Measurements from ENCODE around the gene DNASE2. TPM values are rescaled to one million over a fixed set of nuclear protein-coding genes. Genes with fewer than 3 reads are reported as not detected.

The DNASE2 gene
- total RNA-seq, 1 experiment from 2014 or later: 35.7 TPM

DNA sequence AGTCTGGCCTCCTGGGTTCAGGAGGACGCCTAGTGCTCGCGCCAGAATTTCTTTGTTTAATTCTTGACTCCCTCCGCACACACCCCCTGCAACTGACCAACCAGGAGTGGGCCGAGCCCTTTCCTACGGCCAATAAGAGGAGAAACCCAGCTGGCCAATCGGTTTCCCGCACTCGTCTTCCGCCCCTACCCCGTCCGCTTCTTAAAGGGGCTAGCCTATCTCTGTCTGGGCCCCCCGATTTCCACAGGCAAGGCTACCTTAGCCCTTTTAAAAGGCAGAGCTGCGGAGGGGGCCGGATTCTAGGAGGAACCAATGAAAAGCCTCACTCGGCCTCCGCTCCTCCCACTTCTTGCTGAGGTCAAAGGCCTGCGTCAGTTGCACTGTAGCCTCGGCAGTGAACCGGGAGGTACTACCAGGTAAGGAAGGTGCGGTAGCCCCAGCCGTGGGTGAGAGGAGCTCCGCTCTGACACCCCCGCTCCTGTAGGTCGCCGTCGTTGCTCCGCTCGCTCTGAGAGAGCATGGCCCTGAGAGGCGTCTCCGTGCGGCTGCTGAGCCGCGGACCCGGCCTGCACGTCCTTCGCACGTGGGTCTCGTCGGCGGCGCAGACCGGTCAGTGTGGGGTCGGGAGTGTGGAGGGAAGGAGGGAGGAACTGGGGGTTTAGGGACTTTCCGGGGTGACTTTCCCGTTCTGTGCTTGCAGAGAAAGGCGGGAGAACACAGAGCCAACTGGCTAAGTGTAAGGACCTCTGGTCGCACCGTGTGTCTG, 9.7 kb upstream of the DNASE2 start, which contains the start of gene GCDH (continued):
- TF ChIP-seq, protein P1, sequence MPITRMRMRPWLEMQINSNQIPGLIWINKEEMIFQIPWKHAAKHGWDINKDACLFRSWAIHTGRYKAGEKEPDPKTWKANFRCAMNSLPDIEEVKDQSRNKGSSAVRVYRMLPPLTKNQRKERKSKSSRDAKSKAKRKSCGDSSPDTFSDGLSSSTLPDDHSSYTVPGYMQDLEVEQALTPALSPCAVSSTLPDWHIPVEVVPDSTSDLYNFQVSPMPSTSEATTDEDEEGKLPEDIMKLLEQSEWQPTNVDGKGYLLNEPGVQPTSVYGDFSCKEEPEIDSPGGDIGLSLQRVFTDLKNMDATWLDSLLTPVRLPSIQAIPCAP (CRISPR knock-in tag; IDR thresholded peaks at IDR 0.05): no peak; the same call in 1 of the 2 replicates
- TF ChIP-seq ZNF232 (CRISPR knock-in tag; IDR thresholded peaks at IDR 0.05): 0 out of 2 replicates have a peak, but pooled peaks have one; percentile 27
- no peak for TF ChIP-seq FOXJ3 (CRISPR knock-in tag; IDR thresholded peaks at IDR 0.05; ENCODE audit: borderline replicate concordance)
- no peak for TF ChIP-seq ZNF121 (CRISPR knock-in tag; IDR thresholded peaks at IDR 0.05)
- TF ChIP-seq TP53 (CRISPR knock-in tag; IDR thresholded peaks at IDR 0.05): no peak
- no peak for TF ChIP-seq FOXP1 (CRISPR knock-in tag; IDR thresholded peaks at IDR 0.05; ENCODE audit: borderline replicate concordance)
- TF ChIP-seq ZNF263 (CRISPR knock-in tag; IDR thresholded peaks at IDR 0.05; ENCODE audit: low read depth): no peak
- peak; percentile 98 for TF ChIP-seq SP1 (CRISPR knock-in tag; conservative IDR thresholded peaks at IDR 0.05)
- TF ChIP-seq, protein P2, sequence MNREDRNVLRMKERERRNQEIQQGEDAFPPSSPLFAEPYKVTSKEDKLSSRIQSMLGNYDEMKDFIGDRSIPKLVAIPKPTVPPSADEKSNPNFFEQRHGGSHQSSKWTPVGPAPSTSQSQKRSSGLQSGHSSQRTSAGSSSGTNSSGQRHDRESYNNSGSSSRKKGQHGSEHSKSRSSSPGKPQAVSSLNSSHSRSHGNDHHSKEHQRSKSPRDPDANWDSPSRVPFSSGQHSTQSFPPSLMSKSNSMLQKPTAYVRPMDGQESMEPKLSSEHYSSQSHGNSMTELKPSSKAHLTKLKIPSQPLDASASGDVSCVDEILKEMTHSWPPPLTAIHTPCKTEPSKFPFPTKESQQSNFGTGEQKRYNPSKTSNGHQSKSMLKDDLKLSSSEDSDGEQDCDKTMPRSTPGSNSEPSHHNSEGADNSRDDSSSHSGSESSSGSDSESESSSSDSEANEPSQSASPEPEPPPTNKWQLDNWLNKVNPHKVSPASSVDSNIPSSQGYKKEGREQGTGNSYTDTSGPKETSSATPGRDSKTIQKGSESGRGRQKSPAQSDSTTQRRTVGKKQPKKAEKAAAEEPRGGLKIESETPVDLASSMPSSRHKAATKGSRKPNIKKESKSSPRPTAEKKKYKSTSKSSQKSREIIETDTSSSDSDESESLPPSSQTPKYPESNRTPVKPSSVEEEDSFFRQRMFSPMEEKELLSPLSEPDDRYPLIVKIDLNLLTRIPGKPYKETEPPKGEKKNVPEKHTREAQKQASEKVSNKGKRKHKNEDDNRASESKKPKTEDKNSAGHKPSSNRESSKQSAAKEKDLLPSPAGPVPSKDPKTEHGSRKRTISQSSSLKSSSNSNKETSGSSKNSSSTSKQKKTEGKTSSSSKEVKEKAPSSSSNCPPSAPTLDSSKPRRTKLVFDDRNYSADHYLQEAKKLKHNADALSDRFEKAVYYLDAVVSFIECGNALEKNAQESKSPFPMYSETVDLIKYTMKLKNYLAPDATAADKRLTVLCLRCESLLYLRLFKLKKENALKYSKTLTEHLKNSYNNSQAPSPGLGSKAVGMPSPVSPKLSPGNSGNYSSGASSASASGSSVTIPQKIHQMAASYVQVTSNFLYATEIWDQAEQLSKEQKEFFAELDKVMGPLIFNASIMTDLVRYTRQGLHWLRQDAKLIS (CRISPR knock-in tag; IDR thresholded peaks at IDR 0.05; ENCODE audit: borderline replicate concordance): no peak
- no peak for TF ChIP-seq TEAD1 (CRISPR knock-in tag; IDR thresholded peaks at IDR 0.05)
- TF ChIP-seq, protein P3, sequence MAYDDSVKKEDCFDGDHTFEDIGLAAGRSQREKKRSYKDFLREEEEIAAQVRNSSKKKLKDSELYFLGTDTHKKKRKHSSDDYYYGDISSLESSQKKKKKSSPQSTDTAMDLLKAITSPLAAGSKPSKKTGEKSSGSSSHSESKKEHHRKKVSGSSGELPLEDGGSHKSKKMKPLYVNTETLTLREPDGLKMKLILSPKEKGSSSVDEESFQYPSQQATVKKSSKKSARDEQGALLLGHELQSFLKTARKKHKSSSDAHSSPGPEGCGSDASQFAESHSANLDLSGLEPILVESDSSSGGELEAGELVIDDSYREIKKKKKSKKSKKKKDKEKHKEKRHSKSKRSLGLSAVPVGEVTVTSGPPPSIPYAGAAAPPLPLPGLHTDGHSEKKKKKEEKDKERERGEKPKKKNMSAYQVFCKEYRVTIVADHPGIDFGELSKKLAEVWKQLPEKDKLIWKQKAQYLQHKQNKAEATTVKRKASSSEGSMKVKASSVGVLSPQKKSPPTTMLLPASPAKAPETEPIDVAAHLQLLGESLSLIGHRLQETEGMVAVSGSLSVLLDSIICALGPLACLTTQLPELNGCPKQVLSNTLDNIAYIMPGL (CRISPR knock-in tag; IDR thresholded peaks at IDR 0.05): no peak
- TF ChIP-seq, protein P4, sequence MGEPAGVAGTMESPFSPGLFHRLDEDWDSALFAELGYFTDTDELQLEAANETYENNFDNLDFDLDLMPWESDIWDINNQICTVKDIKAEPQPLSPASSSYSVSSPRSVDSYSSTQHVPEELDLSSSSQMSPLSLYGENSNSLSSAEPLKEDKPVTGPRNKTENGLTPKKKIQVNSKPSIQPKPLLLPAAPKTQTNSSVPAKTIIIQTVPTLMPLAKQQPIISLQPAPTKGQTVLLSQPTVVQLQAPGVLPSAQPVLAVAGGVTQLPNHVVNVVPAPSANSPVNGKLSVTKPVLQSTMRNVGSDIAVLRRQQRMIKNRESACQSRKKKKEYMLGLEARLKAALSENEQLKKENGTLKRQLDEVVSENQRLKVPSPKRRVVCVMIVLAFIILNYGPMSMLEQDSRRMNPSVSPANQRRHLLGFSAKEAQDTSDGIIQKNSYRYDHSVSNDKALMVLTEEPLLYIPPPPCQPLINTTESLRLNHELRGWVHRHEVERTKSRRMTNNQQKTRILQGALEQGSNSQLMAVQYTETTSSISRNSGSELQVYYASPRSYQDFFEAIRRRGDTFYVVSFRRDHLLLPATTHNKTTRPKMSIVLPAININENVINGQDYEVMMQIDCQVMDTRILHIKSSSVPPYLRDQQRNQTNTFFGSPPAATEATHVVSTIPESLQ (CRISPR knock-in tag; IDR thresholded peaks at IDR 0.05): no peak
- TF ChIP-seq NFYB (CRISPR knock-in tag; conservative IDR thresholded peaks at IDR 0.05; ENCODE audit: low read depth): peak; percentile 71
- TF ChIP-seq KAT7 (CRISPR knock-in tag; IDR thresholded peaks at IDR 0.05; ENCODE audit: borderline replicate concordance): no peak
- TF ChIP-seq ELF4 (CRISPR knock-in tag; IDR thresholded peaks at IDR 0.05; ENCODE audit: low read depth): no peak
- TF ChIP-seq, protein P5, sequence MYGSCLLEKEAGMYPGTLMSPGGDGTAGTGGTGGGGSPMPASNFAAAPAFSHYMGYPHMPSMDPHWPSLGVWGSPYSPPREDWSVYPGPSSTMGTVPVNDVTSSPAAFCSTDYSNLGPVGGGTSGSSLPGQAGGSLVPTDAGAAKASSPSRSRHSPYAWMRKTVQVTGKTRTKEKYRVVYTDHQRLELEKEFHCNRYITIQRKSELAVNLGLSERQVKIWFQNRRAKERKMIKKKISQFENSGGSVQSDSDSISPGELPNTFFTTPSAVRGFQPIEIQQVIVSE (CRISPR knock-in tag; IDR thresholded peaks at IDR 0.05; ENCODE audit: borderline replicate concordance): no peak
